HL-60/S4 (cell line): ENCODE results near the gene YAP1.
"Not testable (repeated sequence)": the region's sequence is repeated elsewhere in the genome, so short reads cannot be mapped to it uniquely, and the experiment has no call there.

Experiments
- in situ Hi-C: fragments of 300-500 bp; cut with MboI; formaldehyde crosslinking; loops from 2 replicates; pipeline ENCODE4 v1.14.3; 2022; ENCODE audit warnings: low sequenced_read_pairs

Gene YAP1

GRCh38 chr11:102196816-102197215 is 86.6 kb downstream of the YAP1 start:
- in situ Hi-C loops: no loop called here

- in situ Hi-C loops: no loop called here
These were observed 87.5 kb downstream of the YAP1 start for GRCh38 chr11:102197670-102198139.

- in situ Hi-C loops: no loop called here
These were observed 89.4 kb downstream of the YAP1 start for GRCh38 chr11:102199673-102200072.

- in situ Hi-C loops: not testable (repeated sequence)
These were observed 90.1 kb downstream of the YAP1 start for GRCh38 chr11:102200325-102200724.

GRCh38 chr11:102201776-102202175 is 91.5 kb downstream of the YAP1 start:
- in situ Hi-C loops: no loop called here

GRCh38 chr11:102202972-102203371 is 92.7 kb downstream of the YAP1 start:
- in situ Hi-C loops: no loop called here

- in situ Hi-C loops: no loop called here
These were observed 93.9 kb downstream of the YAP1 start for GRCh38 chr11:102204174-102204573.

GRCh38 chr11:102205805-102206204 is 95.6 kb downstream of the YAP1 start:
- in situ Hi-C loops: no loop called here

GRCh38 chr11:102208835-102209234 is 98.6 kb downstream of the YAP1 start:
- in situ Hi-C loops: no loop called here

- in situ Hi-C loops: no loop called here
These were observed 104.4 kb downstream of the YAP1 start for GRCh38 chr11:102214623-102215022.

GRCh38 chr11:102216433-102217075 is 106.3 kb downstream of the YAP1 start:
- in situ Hi-C loops: no loop called here

GRCh38 chr11:102220728-102221467 is 110.7 kb downstream of the YAP1 start:
- in situ Hi-C loops: no loop called here

- in situ Hi-C loops: no loop called here
These were observed 113.6 kb downstream of the YAP1 start for GRCh38 chr11:102223859-102224258.

- in situ Hi-C loops: no loop called here
These were observed 115.7 kb downstream of the YAP1 start for GRCh38 chr11:102225689-102226568.

- in situ Hi-C loops: no loop called here
These were observed 116.6 kb downstream of the YAP1 start for GRCh38 chr11:102226702-102227490.

GRCh38 chr11:102229510-102230123 is 119.4 kb downstream of the YAP1 start:
- in situ Hi-C loops: no loop called here

GRCh38 chr11:102230186-102230585 is 119.9 kb downstream of the YAP1 start:
- in situ Hi-C loops: no loop called here

- in situ Hi-C loops: no loop called here
These were observed 120.7 kb downstream of the YAP1 start for GRCh38 chr11:102230911-102231310.

GRCh38 chr11:102234779-102235439 is 124.7 kb downstream of the YAP1 start:
- in situ Hi-C loops: no loop called here
